ENCODE results near the gene CRYBA2. TPM values are rescaled to one million over a fixed set of nuclear protein-coding genes. Genes with fewer than 3 reads are reported as not detected.

Gene CRYBA2
- total and polyA plus RNA-seq, 9 of the 15 experiments (the other 6 are each of a cell fraction or from before 2014, with no cell fraction given), result 0.11 to 1.8 (median 0.62) TPM; not detected in 5

DNA sequence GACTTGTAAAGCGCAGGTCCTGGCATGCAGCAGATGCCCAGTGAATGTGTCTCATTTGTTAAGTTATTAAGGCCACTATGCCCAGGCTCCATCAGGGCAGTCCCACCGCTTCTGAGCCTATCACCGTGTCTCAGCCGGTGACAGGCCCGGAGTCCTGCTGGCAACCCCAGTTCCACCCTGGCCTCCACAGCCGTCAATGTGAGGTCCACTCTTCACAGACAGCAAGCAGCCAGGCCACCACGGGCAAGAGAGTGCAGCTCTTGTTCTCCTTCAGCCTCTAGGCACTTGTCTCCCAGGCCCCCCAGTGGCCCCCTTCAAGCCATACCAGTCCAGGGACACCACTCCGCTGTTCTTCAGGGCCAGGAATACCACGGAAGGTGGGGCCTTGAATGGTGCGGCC lies 25.5 kb upstream of the CRYBA2 start:
- Histone ChIP-seq H3K4me1 (replicated peaks in 1 of 2; ENCODE audit: control insufficient read depth in 2 of 2, insufficient read depth in 2 of 2, low read length in 2 of 2) (no peaks in the 10 kb centered on the region; a peak in 1 of 5 replicates), H3K36me3 (ENCODE audit: control insufficient read depth, insufficient read depth, low read length) (no peaks in the 10 kb centered on the region), H2AFZ (ENCODE audit: low read depth, low read length) (no peak overlapping the region), H3K9ac (ENCODE audit: insufficient read depth in 1 of 2, low read depth in 2 of 2, low read length in 2 of 2) (no peak overlapping the region), H3K4me3 (no peak overlapping the region), H3K27me3 (ENCODE audit: control insufficient read depth in 2 of 2, insufficient read depth in 2 of 2, low read length in 2 of 2) (peaks cover 0 to 71% of the 10 kb centered on the region in 2 experiments; a peak in 4 of 5 replicates), H4K20me1 (replicated peaks; ENCODE audit: control insufficient read depth, insufficient read depth, low read length) (peaks cover 4% of the 10 kb centered on the region; the same call in 1 of the 2 replicates), H3K79me2 (ENCODE audit: control insufficient read depth, insufficient read depth, low read length) (no peaks in the 10 kb centered on the region), H3K27ac (ENCODE audit: extremely low read depth, low read depth, low read length) (no peak overlapping the region), H3K9me1 (ENCODE audit: control insufficient read depth, insufficient read depth, low read length) (peaks cover 2% of the 10 kb centered on the region), H3K4me2 (ENCODE audit: insufficient read depth, low read length) (no peak overlapping the region), H3K9me3 (replicated peaks; ENCODE audit: control insufficient read depth, insufficient read depth, low read depth, low read length) (no peaks in the 10 kb centered on the region)
- no peak for DNase-seq (ENCODE audit: extremely low read depth in 1 of 4, low spot score in 3 of 4)
- no peak for ATAC-seq
- in situ Hi-C loops (cut with MboI), result no loop called here
- BruUV-seq (replicated peaks), result no TSS peak
- WGBS (ENCODE audit: insufficient coverage, low coverage, missing lambda C conversion rate), result 7% methylated on average over 6 of the region's 10 CpGs
- ChIA-PET CTCF (ENCODE audit: low intra/inter-chr PET ratio) (no interaction called here), POLR2A (interaction anchor here (1.5 kb wide), 1 partner anchor 23 kb away, joined by 4 read pairs; no protein-coding TSS in a partner anchor)
- FAIRE-seq, result no peak
- intact Hi-C loops (cut with micrococcal nuclease), result no loop called here
- TF ChIP-seq ZBTB17 (CRISPR knock-in tag; IDR thresholded peaks at IDR 0.05) (no peak), RFX5 (IDR thresholded peaks at IDR 0.05; ENCODE audit: low read depth, low read length) (no peak), ZNF717 (CRISPR knock-in tag; IDR thresholded peaks at IDR 0.05) (no peak), SMAD2 (IDR thresholded peaks at IDR 0.05; ENCODE audit: low read depth, low read length) (no peak), ZNF75A (CRISPR knock-in tag; IDR thresholded peaks at IDR 0.05) (no peak), SMAD3 (CRISPR knock-in tag; conservative IDR thresholded peaks at IDR 0.05) (no peak), RBFOX2 (IDR thresholded peaks at IDR 0.05; ENCODE audit: low read depth, low read length) (no peak), TBP (optimal IDR thresholded peaks at IDR 0.05; ENCODE audit: low read depth, low read length) (no peak), ZNF239 (CRISPR knock-in tag; IDR thresholded peaks at IDR 0.05) (no peak), GTF2E2 (tag; IDR thresholded peaks at IDR 0.05) (no peak), ATF7 (IDR thresholded peaks at IDR 0.05) (no peak), ZNF79 (CRISPR knock-in tag; IDR thresholded peaks at IDR 0.05; ENCODE audit: low read depth) (no peak), HSF4 (CRISPR knock-in tag; IDR thresholded peaks at IDR 0.05; ENCODE audit: borderline replicate concordance) (no peak), CSDE1 (IDR thresholded peaks at IDR 0.05) (no peak), NEUROD1 (IDR thresholded peaks at IDR 0.05; ENCODE audit: borderline replicate concordance, low read depth, low read length, partially characterized antibody) (no peak), KLF10 (CRISPR knock-in tag; IDR thresholded peaks at IDR 0.05) (no peak), HDAC1 (IDR thresholded peaks at IDR 0.05) (no peak)
- TF ChIP-seq, protein P1, sequence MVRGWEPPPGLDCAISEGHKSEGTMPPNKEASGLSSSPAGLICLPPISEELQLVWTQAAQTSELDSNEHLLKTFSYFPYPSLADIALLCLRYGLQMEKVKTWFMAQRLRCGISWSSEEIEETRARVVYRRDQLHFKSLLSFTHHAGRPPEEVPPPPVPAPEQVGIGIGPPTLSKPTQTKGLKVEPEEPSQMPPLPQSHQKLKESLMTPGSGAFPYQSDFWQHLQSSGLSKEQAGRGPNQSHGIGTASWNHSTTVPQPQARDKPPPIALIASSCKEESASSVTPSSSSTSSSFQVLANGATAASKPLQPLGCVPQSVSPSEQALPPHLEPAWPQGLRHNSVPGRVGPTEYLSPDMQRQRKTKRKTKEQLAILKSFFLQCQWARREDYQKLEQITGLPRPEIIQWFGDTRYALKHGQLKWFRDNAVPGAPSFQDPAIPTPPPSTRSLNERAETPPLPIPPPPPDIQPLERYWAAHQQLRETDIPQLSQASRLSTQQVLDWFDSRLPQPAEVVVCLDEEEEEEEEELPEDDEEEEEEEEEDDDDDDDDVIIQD (CRISPR knock-in tag; IDR thresholded peaks at IDR 0.05), result no peak
- TF ChIP-seq, protein P2, sequence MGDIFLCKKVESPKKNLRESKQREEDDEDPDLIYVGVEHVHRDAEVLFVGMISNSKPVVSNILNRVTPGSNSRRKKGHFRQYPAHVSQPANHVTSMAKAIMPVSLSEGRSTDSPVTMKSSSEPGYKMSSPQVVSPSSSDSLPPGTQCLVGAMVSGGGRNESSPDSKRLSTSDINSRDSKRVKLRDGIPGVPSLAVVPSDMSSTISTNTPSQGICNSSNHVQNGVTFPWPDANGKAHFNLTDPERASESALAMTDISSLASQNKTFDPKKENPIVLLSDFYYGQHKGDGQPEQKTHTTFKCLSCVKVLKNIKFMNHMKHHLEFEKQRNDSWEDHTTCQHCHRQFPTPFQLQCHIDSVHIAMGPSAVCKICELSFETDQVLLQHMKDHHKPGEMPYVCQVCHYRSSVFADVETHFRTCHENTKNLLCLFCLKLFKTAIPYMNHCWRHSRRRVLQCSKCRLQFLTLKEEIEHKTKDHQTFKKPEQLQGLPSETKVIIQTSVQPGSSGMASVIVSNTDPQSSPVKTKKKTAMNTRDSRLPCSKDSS (IDR thresholded peaks at IDR 0.05; ENCODE audit: low read depth, partially characterized antibody), result no peak
- TF ChIP-seq, protein P3, sequence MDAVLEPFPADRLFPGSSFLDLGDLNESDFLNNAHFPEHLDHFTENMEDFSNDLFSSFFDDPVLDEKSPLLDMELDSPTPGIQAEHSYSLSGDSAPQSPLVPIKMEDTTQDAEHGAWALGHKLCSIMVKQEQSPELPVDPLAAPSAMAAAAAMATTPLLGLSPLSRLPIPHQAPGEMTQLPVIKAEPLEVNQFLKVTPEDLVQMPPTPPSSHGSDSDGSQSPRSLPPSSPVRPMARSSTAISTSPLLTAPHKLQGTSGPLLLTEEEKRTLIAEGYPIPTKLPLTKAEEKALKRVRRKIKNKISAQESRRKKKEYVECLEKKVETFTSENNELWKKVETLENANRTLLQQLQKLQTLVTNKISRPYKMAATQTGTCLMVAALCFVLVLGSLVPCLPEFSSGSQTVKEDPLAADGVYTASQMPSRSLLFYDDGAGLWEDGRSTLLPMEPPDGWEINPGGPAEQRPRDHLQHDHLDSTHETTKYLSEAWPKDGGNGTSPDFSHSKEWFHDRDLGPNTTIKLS (IDR thresholded peaks at IDR 0.05; ENCODE audit: borderline replicate concordance, low read depth), result no peak

Data from K562 (cell line).